GM21515 (cell line): ENCODE results near the gene NKAIN2.
"Not testable (repeated sequence)": the region's sequence is repeated elsewhere in the genome, so short reads cannot be mapped to it uniquely, and the experiment has no call there.

Experiments used
- ATAC-seq: cut with Tn5 transposase; IDR thresholded peaks from one replicate; pipeline ENCODE4 v1.9.1; 2021; ENCODE audit not compliant: unreplicated experiment

NKAIN2 gene

DNA sequence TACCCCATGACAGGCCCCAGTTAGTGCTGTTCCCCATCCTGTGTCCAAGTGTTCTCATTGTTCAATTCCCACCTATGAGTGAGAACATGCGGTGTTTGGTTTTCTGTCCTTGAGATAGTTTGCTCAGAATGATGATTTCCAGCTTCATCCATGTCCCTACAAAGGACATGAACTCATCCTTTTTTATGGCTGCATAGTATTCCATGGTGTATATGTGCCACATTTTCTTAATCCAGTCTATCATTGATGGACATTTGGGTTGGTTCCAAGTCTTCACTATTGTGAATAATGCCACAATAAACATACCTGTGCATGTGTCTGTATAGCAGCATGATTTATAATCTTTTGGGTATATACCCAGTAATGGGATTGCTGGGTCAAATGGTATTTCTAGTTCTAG is 218.4 kb downstream of the NKAIN2 start:
- not testable (repeated sequence) for ATAC-seq

DNA sequence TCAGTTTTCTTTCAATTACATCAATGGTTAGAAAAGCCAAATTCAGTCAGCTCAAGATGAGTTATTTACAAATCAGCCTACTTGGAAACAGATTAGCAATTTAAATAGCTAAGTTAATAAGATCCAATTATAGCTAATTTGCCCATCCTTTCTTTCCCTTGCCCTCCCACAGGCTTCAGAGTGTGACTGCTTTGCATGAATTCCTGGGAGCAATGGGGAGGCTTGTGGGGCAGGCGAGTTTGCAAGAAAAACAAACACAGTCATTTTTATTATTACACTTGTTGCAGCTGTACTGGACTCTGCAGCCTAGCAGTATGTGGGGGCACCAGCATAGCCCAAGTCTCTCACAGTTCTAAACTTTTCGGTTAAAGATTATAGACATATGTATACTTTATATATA is 219.0 kb downstream of the NKAIN2 start:
- ATAC-seq, result no peak

DNA sequence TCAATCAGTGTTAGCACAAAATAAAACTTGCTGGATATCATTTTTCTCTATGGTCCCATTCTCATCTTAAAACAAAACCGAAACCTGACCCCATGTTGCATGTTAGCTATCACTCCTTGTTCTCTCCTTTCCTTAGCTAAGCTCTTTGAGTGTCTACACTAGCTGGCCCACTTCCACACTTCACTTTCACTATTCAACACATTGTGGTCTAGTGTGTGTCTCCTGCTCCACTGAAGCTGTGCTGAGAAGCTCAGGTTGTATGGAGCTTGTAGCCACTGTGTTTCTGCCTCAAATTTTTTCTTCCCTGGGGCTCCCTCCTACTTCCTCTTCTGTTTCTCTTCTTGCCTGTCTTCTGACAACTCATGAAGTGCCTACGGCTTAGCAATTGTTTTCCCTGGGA is 223.0 kb downstream of the NKAIN2 start:
- ATAC-seq, result no peak

DNA sequence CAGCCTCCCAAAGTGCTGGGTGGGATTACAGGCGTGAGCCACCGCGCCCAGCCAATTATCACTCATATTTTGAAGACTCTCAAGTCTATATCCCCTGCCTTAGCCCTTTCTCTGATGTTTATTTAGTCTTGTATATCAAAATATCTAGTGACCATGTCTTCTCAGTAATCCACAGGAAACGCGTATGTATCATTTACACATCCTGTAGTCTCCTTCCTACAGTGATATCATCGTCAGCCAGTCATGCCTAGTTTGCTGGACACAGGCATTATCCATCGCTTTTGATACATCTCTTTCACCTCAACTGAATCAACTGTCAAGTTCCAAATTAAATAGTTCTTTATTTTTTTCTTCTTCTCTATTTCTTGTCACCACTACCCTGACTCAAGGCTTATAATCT is 223.7 kb downstream of the NKAIN2 start:
- ATAC-seq, result no peak

DNA sequence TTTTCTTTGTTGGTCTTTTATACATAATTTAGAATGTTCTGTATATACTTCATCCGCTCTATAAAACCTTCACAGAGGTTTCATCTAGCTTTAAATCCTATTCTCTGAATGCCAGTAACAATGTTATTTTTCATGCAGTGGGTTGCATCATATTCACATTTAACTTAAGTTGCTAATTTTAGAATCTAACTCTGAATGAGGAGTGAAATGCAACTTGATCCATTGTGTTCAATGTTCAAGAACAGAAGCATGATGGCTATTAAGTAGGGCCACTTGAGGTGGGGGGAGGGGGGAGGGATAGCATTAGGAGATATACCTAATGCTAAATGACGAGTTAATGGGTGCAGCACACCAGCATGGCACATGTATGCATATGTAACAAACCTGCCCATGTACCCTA is 224.5 kb downstream of the NKAIN2 start:
- no peak for ATAC-seq

DNA sequence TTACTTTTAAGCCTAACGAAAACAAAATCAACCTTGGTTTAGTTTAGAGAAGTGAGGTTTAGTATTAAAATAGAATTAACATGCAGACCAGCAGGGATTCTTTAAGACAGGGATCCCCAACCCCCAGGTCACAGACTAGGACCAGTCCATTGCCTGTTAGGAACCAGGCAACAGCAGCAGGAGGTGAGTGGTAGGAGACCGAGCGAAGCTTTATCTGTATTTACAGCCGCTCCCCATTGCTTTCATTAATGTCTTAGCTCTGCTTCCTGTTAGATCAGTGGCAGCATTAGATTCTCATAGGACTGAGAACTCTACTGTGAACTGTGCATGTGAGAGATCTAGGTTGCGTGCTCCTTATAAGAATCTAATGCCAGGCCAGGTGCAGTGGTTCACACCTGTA is 225.9 kb downstream of the NKAIN2 start:
- ATAC-seq, result no peak

DNA sequence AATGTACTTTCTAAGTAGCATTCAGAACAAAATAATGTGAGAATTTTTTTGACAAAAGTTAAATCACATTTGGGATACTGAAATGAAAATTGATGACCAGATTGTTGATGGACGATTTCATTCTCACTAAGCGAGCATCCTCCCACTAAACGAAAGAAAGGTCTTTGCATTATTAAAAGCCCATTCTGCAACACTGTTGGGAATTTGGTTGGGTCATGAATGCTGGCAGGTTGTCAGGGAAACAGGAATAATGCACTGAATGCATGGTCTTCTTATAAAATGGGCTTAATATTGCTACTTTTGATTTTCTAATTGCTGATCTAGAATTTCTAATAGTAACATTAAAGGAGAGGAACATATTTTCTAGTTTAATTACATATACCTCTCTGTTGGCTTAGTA is 229.8 kb downstream of the NKAIN2 start:
- ATAC-seq, result no peak

DNA sequence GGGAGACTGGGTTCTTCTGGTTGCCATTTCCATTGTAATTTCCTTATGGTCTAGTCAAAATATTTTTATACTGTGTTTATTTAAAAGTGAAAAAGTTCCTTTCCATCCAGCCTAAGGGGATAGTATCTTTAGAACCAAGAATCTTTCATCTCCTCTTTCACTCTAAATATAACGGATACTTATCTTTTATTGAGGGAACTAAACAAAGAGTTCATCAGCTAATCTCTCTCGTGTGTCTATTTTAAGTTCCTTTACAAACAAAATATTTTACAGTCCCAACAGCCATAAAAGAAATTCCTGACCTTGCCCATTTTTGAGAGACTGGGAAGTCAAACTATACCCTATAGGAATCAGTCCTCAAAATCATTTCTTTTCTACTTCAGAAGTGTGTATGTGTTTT is 232.7 kb downstream of the NKAIN2 start:
- no peak for ATAC-seq

DNA sequence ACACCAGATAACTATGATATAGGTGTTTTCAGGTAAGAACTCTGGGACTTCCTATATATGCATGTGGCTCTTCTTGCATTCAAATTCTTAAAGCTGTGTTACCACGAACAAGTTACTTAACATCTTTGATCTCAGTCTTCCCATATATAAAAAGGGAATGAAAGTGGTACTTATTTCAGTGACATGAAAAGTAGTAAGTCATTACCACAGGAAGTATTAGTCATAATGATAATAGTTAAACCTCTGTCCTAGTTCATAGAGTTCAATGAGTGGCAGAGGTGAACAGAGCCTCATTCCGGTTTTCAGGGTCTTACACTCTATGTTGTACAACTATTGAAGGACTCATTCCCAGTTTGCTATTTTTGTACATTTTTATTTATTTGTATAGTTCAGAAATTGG is 237.0 kb downstream of the NKAIN2 start:
- peak; percentile 58 for ATAC-seq

DNA sequence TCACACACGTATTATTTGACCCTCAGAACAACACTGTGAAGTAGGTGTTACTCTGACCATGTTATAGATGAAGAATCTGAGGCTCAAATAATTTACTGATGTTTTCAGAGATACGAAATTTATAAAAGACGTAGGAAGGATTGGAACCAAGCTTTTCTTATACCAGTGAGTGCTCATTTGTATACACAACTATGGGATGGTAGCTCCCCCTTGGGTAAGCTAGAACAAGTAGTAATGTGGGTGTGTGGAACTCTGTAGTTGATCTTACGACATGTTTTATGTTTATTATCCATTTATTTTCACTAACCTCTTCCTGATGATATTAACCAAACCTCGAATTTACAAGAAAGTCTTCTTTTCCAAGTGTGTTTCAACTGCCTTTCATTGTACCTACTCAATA is 248.5 kb downstream of the NKAIN2 start:
- no peak for ATAC-seq

DNA sequence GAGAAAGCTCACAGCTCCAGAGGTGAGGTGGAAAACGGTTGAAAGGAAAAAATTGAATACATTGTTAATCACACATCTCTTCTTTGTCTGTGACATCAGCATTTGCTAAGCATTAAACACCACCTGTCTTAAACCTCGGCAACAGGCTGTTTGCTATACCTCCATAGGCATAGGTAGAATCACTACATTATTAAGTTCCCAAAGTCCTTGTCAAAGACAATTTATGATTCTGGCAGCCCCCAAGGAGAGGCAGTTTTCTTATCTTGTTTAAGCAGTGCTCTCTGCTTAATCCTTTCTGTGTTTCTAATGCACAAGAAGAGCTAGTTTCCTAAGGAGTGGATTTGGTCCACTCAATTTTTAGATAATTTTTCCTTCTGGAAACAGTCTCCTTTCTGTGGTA is 249.7 kb downstream of the NKAIN2 start:
- ATAC-seq, result no peak

DNA sequence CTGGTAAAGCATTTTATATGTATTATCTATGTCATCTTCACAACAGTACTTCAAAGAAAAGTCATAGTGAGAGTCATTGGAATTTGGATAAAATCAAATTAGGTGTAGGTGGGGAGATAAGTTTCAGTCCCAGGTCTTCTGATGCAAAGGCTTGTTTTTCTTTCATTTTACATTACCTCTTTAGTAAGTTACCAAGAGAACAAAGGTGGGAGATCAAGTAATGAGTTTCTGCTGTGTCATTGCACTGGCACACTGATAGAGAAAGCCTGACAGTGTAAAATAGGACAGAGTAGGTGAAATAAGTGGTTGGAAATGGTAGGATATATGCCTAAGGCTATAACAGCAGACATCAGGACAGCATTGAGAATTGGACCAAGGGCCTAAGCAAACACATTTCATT is 250.4 kb downstream of the NKAIN2 start:
- no peak for ATAC-seq

DNA sequence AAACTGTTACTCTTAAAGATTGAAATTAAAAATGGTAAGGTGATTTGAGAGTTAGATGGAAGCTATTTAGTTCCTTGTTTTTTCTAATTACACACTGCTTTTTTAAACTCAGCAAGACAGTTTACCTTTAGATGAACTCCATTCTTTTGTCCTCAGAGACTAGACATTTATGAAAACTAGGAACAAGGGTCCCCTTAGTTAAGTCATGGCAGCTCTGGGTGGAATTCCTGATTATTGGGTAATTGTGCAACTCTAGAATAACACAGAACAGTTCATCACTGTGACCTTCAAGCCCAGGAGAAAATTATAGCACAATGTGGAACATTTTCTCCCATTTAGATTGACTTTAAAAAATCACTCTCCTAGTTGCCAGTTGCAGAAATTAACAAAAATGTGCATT is 251.7 kb downstream of the NKAIN2 start:
- ATAC-seq, result no peak

DNA sequence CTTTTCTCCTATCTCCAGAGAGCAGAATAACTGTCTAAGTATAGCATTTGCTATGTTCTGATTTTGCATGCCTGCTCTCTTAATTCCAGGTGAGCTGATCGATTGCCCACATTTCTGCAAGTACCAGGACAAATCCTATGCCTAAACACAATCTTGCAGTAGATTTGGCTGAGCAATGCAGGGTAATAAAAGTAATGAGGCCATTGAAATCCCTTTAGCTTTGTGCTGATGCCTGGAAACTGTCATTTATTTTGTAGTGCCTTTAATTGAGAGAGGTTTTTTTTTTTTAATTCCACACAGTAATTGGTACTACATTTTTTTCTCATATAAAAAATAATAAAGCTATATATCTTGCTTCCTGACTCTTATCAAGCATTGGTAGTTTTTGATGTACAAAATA is 252.3 kb downstream of the NKAIN2 start:
- no peak for ATAC-seq

DNA sequence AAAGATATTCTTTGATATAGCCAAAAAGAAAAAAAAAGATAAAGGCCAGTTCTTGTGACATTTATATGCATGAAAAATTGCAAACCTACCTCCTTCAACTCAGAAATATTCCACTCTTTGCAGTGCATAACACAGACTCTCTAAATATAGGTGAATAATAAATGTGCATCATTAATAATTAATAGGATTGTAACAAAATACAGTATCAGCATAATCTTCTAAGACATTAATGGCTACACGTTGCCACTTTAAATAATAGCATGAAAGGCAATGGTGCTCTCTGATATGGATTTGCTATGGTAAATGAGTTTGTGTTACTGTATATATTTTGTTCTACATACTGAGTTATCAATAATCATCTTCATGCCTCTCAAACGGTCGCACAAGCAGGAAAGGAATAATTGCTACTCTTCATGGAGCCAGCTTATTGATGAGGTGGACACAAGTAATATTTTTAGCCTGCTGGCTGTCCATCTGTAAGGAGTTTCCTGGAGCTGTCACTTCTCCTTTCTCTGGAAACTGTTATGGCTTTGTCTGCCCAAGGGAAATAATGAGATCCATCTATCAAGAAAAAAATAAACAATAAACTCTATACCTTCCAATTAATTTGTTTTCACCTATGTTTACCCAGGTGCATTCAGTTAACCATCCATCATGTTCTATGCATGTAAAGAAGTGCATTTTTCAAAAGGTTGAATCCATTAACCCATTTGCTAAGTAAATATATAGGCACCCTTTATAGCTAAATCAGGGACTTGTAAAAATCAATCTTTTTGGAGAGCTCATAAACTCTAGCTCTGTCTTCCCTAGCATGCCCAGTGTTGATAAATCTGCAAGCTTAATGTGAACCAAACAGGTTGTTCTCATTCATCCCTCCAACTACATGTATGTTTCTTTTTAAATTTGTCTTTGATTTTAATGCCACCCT is 253.0 kb downstream of the NKAIN2 start:
- no peak for ATAC-seq

DNA sequence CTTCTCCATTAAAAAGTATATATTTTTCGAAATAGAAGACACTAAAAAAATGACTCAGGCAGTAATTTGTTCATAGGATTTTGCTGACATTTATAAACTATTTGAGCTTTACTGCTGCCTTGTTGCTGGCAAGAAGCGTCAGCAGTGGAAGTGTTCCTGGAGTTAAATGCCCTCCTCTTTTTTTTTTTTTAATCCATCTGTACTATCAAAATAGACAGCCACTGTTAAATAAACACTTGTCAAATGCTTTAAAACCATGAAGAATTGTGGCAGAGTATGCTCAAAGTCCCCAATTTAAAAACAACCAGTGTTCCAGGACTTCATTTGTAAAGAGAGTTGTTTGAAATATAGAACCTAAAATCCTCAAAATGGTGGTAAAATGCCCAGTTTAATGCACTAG is 253.8 kb downstream of the NKAIN2 start:
- no peak for ATAC-seq

DNA sequence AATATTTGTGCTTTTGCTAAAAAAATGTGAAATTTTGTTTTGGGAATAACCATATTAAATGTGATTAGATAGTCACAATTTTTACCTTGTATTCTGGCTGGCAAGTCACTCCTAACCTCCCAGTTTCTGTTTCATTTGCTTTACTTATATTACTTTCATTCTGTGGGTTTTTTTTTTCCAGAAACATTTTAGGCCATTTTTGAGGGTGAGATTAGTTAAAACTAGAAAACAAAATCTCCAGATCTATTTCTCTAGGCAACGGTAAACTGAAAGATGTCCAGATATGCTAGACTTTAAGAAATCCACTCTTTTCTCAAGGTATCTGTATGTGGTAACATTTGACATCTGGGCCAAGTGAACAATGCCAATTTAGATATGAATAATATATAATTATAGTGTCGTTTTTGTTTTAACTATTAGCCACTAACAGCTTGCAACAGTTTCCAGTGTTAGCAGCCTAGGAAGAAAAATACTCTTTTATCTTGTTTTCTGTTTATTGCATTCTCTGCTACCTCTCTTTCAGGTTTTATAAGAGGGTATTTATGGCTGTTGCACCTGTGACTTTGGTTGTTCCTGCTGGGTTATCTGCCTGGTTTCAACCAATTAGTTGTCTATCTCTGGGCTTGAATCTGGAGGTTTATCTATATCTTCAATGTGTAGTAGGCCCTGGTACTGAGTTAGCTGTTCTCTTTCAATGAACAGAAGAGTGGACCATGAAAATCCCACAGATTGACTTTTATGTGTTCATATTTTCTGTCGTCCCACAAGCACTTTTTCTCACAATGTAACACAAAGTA is 260.9 kb downstream of the NKAIN2 start:
- ATAC-seq, result no peak

DNA sequence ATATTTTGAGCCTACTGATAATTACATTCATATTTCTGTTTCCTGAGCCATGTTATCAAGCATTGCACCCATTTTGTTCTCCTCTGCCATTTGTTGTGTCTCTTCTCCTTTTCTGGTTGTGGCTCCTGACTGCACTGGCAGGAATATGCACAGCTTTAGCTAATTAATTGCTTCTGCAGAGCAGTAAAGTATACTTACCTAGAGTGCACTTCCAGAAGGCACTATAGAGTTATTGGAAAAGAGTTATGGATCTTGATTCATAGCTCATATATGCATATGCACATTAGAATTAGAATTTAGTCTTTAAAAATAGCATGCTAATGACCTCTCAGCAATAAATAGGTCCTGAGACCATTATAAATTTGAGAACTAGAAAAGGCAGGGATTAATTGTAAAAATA is 262.6 kb downstream of the NKAIN2 start:
- no peak for ATAC-seq

DNA sequence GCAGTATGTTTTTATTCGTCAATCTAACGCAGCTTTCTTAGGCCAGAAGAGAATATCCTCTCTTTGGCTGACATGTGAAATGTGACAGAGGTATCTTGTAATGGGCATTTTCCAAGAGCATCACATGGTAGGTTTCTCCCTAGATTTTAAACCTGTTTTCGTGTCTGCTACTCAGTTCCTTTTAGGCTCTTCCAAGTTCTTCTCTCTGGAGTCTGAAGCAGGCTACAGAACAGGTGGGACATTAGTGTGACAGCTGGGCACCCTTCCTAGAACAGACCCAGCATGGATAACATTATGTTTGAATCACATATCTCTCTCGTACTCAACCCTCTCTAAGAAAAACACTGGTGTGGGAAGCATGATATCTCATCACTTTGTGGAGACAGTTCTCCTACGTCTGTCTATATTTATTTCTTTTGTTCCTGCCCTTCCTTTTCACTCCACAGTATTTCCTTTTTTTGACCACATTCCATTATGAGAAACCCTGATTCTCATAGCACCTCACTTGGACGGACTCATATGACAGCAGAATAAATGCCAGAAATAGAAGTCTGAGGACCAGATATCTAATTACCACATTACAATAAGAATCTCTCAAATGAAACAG is 263.4 kb downstream of the NKAIN2 start:
- no peak for ATAC-seq

DNA sequence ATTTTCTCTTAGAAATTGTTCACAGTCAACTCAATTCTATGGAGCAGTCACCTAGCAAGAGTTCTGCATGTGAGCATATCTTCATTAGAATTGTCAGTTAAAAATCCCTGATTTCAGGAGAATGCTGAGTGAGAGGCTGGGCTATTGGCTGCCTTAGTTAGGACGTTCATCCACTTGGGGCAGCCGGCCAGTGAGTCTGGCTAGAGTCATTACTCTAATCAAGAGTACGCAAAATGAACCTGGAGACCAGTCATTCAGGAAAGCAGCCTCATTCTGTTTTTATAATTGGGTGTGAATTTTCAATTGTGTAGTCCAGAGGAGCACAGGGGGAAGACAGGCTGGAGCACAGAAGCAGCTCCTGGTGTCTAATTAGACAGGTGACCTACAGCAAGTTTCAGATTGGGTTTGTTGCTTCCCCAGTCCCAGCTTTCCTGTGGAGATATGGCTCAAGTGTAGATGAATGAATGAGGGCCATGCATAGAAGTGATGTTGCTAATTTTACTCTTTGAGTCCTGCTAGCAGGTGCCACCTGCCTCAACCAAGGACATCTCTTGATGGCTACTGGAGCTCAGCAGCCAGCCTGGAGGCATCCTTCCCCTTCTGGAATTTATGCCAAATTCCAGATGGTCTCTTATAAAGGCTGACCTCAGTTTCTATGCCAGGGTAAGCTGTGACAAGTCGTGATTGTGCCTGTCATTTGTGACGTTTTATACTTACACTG is 265.7 kb downstream of the NKAIN2 start:
- no peak for ATAC-seq

DNA sequence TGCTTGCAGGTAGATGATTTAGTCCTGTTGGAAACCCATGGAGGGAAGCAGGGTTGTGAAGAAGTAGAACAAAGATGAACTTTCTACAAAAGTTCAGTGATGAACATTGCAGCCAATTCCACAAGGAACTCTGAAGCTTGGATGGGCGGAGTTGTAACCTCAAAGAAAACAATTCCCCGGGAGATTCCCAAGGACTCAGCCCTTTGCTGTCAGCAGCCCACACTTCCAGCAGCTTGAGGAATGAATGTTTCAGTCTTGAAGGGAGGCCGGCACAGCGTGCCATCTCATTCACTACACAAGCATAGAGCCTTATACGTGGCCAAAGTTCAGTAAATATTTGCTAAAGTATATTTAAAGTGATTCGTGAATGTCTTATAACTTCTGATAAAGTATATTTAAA is 269.4 kb downstream of the NKAIN2 start:
- no peak for ATAC-seq
